Panc1 (cell line): ENCODE results near the gene OTOL1.

Experiments
- CTCF ChIP-seq: fragments of 450-650 bp; IDR thresholded peaks from 2 replicates; pipeline ENCODE4 v1.5.1; 2017; ENCODE audit warnings: mild to moderate bottlenecking
- POLR2AphosphoS5 ChIP-seq: IDR thresholded peaks from 2 replicates; pipeline ENCODE4 v1.6.1; 2012; ENCODE audit warnings: mild to moderate bottlenecking, low read depth, low read length, moderate library complexity
- TCF7L2 ChIP-seq: IDR thresholded peaks from 2 replicates; pipeline ENCODE4 v1.6.1; 2011; ENCODE audit warnings: mild to moderate bottlenecking, low read depth, low read length, inconsistent platforms

GRCh38 chr3:161552984-161553560 lies 56.5 kb downstream of the OTOL1 start:
- TF ChIP-seq CTCF (no peak), TCF7L2 (no peak), POLR2AphosphoS5 (no peak)
